Mucosa of rectum (tissue), 2 donors: Measurements from ENCODE around the gene NAT8.
A peak's percentile ranks its signal among the peaks of the same experiment; 100 is the strongest.
"Not testable (repeated sequence)": the region's sequence is repeated elsewhere in the genome, so short reads cannot be mapped to it uniquely, and the experiment has no call there.

ENCODE experiments used
- H3K27ac ChIP-seq, 2 donors: one replicate each; pipeline ENCODE4 v1.7.0; 2013; ENCODE audit warnings: inconsistent platforms in 2 of 2, low read depth in 2 of 2, low read length in 2 of 2
- H3K27me3 ChIP-seq, 2 donors: one replicate each; pipeline ENCODE4 v1.7.0; 2013; ENCODE audit warnings: low read length in 2 of 2; ENCODE audit not compliant: control insufficient read depth in 2 of 2, insufficient read depth in 2 of 2
- H3K36me3 ChIP-seq, 2 donors: one replicate each; pipeline ENCODE4 v1.7.0; 2013; ENCODE audit warnings: low read length in 2 of 2; ENCODE audit not compliant: control insufficient read depth in 2 of 2, insufficient read depth in 2 of 2
- H3K4me1 ChIP-seq, 2 donors: one replicate each; pipeline ENCODE4 v1.7.0; 2013; ENCODE audit warnings: low read length in 2 of 2, mild to moderate bottlenecking in 1 of 2; ENCODE audit not compliant: control insufficient read depth in 2 of 2, insufficient read depth in 2 of 2
- H3K4me3 ChIP-seq, 2 donors: one replicate each; pipeline ENCODE4 v1.7.0; 2013; ENCODE audit warnings: low read length in 2 of 2
- H3K9ac ChIP-seq, 2 donors: one replicate each; pipeline ENCODE4 v1.7.0; 2013; ENCODE audit warnings: low read length in 2 of 2, low read depth in 1 of 2, mild to moderate bottlenecking in 1 of 2
- H3K9me3 ChIP-seq, 2 donors: one replicate each; pipeline ENCODE4 v1.7.0; 2013; ENCODE audit warnings: low read length in 2 of 2; ENCODE audit not compliant: control insufficient read depth in 2 of 2
- donor health status: healthy.
- donor health status: Normal muscosa, but diverticular disease.

Gene NAT8

DNA sequence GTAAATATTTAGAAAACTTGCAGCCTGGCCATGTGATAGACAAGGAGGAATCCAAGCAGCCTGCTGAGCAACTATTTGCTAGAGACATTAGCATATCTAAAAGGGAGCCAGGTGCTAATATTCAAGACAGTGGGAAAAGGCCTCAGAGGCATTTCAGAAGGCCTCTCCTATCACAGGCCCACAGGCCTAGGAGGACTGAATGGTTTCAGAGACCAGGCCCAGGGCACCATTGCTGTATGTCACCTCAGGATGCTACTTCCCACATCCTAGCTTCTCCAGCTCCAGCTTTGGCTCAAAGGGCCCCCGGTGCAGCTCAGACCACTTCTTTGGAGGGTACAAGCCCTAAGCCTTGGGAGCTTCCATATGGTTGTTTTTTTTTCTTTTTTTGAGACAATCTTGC lies 3.8 kb downstream of the NAT8 start:
- Histone ChIP-seq H3K27ac (no peak overlapping the region), H3K36me3 (no peaks in the 10 kb centered on the region), H3K4me3 (no peak overlapping the region), H3K27me3 (no peaks in the 10 kb centered on the region), H3K9me3 (no peaks in the 10 kb centered on the region), H3K9ac (no peak overlapping the region), H3K4me1 (peaks cover 15 to 24% of the 10 kb centered on the region in 2 donors)

DNA sequence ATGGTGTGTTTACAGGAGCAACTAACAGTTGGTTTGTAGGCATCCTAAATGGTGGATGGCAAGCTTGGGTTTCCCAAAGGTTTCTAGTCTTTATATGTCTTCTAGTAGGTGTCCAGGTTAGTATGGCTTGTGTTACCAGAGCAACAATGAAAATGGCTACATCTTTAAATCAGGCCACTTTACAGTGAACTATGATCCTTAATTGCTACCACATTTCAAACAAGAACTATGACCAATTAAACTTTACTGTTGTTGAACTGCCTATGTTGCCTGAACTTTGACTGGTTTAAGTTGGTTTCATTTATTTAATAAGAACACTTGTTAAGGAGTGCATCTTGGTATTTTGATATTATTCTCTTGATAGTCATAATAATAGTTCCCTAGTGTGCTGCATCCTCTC lies 5.2 kb downstream of the NAT8 start:
- H3K27ac ChIP-seq = peak overlapping the region; percentile 38 to 48
- H3K4me1 ChIP-seq = peaks cover 15 to 24% of the 10 kb centered on the region in 2 donors
- H3K9ac ChIP-seq, H3K27me3 ChIP-seq, H3K9me3 ChIP-seq, H3K36me3 ChIP-seq: not testable (repeated sequence)
- H3K4me3 ChIP-seq = peak overlapping the region in 1 of 2 donors; percentile 38

DNA sequence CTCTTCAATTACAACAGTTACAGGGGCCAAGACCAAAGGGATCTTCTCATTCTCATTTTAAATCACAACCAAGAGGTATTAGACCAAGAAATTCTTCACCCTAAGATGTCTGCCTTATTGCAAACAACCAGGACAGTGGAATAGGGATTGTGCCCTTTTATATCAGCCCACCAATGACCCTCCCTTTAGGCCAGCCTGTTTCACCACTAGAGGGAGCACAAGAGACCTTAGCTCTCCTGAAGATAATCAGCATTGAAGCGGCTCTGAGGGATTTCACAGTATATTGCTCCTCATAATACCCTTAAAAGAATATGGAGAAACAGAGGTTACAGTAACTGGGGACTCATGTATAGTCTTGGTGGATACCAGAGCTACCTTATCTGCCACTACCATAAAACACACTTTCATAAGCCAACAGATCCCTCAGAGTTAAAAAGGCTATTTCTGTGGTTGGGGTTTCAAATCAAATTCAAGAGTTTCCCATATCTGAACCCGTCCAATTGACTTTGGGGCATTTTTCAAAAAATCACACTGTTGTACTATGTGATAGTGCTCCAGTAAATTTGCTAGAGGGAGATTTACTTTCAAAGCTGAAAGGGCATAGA lies 11.5 kb downstream of the NAT8 start:
- not testable (repeated sequence) for H3K27ac ChIP-seq, H3K36me3 ChIP-seq, H3K9me3 ChIP-seq, H3K4me1 ChIP-seq, H3K27me3 ChIP-seq, H3K4me3 ChIP-seq, H3K9ac ChIP-seq

DNA sequence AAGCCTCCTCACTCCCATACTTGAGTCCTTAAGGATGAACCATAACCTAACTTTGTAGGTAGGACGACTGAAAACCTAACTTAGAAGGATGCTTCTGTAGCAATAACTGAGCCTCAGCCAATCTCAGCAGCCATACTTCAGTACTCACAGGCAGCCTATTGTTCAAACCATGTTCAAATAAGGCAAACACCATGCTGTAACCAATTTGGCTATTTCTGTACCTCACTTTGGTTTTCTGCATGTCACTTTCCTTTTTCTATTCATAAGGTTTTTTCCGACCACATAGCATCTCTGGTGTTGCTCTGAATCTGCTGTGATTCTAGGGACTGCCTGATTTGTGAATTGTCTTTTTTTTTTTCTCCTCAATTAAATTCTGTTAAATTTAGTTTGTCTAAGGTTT lies 13.7 kb downstream of the NAT8 start:
- not testable (repeated sequence) for H3K4me3 ChIP-seq, H3K9me3 ChIP-seq, H3K27ac ChIP-seq, H3K36me3 ChIP-seq, H3K27me3 ChIP-seq, H3K4me1 ChIP-seq, H3K9ac ChIP-seq

DNA sequence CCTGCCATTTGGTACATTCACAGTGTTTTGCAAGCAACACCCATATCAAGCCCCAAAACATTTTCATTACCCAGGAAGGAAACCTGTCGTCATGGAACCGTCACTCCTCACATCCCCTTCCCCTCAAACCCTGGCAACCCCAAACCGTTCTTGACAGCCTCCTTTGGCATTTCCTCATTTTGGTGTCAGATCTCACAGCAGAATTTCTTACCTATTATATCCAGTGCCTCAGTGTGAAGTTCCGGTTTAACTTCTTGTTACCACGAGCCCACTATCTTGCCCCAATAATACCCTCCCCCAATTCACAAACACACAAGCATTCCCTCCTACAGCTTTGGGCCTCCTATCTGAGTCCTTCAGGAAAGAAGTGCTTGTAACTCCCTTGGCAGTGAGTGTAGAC lies 16.0 kb downstream of the NAT8 start:
- not testable (repeated sequence) for H3K4me3 ChIP-seq

DNA sequence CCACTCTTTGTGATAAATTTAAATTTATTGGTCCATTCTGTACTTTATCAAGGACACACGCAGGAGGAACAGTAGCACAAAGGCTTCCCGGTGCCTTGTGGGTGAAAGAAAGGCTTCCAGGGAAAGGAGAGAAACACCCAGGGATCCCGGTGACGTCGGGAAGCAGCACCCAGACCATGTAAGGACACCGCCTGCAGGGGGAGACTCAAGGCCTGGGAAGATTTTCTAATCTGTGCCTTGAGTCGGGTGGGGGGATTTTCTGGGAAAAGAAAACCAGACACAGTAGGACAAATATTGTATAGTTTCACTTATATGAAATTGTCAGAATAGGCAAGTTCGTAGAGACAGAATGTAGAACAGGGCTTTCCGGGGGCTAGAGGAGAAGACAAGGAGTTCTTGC lies 17.6 kb downstream of the NAT8 start:
- not testable (repeated sequence) for H3K36me3 ChIP-seq, H3K27me3 ChIP-seq, H3K9me3 ChIP-seq, H3K4me1 ChIP-seq, H3K9ac ChIP-seq, H3K27ac ChIP-seq, H3K4me3 ChIP-seq

More for the DNA sequence above, 16.0 kb downstream of the NAT8 start:
- H3K9ac ChIP-seq, H3K9me3 ChIP-seq, H3K36me3 ChIP-seq, H3K27ac ChIP-seq, H3K27me3 ChIP-seq, H3K4me1 ChIP-seq: not testable (repeated sequence)

DNA sequence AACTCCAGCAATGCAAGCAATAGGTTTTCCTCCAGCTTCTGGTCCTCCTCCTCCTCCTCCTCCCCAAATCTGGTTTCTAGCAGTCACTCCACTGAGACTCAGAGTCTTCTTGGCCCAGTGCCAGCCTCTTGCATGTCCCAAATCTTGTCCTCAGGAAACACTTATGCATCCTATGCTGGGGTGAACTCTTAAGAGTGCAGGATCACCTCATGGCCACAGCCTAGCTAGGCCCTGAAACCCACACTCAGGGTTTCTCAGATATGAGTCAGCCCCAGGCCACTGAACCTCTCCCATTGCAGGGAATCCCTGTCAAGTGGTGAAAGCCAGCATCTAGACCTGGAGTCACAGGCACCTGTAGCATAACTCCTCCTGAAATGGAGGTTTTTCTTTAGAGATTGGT lies 18.2 kb downstream of the NAT8 start:
- H3K36me3 ChIP-seq, H3K4me3 ChIP-seq, H3K27ac ChIP-seq, H3K9ac ChIP-seq, H3K9me3 ChIP-seq, H3K27me3 ChIP-seq, H3K4me1 ChIP-seq: not testable (repeated sequence)

DNA sequence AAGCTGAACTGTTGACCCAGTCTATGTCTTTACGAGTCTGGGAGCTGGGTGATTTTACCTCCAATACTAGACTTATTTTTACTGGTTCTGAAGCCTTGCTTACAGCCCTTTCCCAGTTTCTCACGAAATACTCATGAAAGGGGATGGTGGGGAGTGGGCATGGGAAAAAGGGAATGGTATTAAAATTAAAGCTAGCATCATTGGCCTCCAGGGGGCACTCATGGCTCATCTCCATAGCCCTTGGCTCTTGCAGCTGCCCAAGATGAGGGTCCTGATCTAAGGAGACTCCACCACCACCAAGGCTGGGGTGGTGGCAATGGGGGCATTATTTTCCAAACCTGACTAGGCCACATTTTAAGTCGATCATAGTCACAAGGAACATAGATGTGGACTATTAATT lies 22.3 kb downstream of the NAT8 start:
- not testable (repeated sequence) for H3K27me3 ChIP-seq, H3K9me3 ChIP-seq, H3K4me3 ChIP-seq, H3K27ac ChIP-seq, H3K36me3 ChIP-seq, H3K9ac ChIP-seq, H3K4me1 ChIP-seq

DNA sequence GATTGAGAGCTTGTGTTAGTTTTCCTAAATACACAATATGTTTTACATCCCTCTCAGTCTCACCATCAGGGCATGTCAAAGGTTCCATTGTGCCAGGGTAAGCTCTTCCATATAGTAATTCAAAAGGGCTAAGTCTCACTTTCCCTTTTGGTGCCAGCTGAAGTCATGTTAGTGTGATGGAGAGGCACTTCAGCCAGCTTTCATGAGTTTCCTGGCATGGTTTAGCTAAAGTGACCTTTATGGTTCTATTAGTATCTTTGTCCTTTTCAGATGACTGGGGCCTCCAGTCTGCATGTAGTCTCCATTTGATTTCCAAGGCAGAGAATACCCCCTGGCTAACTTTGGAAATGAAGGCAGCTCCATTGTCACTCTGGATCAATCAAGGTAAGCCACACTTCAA lies 27.2 kb downstream of the NAT8 start:
- no peak overlapping the region for H3K4me3 ChIP-seq
- peaks cover 0 to 3% of the 10 kb centered on the region in 2 donors for H3K36me3 ChIP-seq
- H3K9me3 ChIP-seq = no peaks in the 10 kb centered on the region
- no peaks in the 10 kb centered on the region for H3K27me3 ChIP-seq
- no peak overlapping the region for H3K9ac ChIP-seq
- H3K27ac ChIP-seq = no peak overlapping the region
- no peaks in the 10 kb centered on the region for H3K4me1 ChIP-seq

DNA sequence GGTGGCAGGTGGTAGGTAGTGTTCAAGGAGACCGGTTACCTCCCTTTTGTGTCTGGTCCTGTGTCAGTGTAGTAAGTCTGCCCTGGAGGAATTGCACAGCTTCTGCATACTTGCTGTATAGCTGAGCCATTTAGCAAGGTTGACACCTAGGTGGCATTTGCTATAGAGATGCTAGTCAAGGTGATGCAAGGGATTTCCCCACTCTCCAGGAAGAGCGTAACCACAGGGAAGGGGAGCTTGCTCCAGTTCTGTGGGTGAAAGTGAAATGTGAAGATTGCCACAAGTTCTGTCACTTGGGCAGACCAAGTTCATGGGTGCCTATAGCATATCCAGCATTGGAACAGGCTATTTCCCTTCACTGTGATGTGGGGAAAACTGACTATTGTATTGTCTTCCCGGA lies 28.1 kb downstream of the NAT8 start:
- H3K27me3 ChIP-seq = no peaks in the 10 kb centered on the region
- no peak overlapping the region for H3K9ac ChIP-seq
- peaks cover 0 to 3% of the 10 kb centered on the region in 2 donors for H3K36me3 ChIP-seq
- no peak overlapping the region for H3K4me3 ChIP-seq
- no peaks in the 10 kb centered on the region for H3K4me1 ChIP-seq
- no peak overlapping the region for H3K27ac ChIP-seq
- no peaks in the 10 kb centered on the region for H3K9me3 ChIP-seq

DNA sequence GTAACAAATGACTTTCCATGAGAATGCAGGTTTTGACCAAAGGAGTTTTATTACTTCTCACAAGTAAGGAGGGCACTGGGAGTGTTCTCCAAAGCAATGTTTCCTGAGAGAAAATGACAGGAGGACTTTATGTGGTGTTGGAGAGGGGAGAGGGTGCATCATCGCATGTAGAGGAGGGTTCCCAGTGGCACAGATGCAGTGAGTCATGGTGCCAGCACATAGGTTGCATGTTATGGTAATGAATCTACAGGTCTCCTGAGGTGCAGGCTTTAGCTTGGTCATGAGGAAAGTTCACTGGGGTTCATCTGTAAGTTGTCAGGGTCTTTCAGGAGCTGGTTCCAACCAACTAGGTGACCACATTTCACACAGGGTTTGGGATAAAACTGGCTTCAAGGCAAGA lies 30.4 kb downstream of the NAT8 start:
- Histone ChIP-seq H3K4me1 (no peaks in the 10 kb centered on the region), H3K9me3 (no peaks in the 10 kb centered on the region), H3K36me3 (peaks cover 0 to 5% of the 10 kb centered on the region in 2 donors), H3K4me3 (no peak overlapping the region), H3K27me3 (no peaks in the 10 kb centered on the region), H3K27ac (no peak overlapping the region), H3K9ac (no peak overlapping the region)
